H1 (cell line): Measurements from ENCODE around the gene GLG1. TPM values are rescaled to one million over a fixed set of nuclear protein-coding genes. Genes with fewer than 3 reads are reported as not detected.

ENCODE experiments used
- CTCF ChIA-PET: fragments of 300-600 bp; sonication (Branson Sonifier 250); formaldehyde crosslinking; loops from one replicate; lab custom pipeline; 2021; ENCODE audit not compliant: partially characterized antibody; lab: Charles Lee
- POLR2A ChIA-PET: fragments of 300-600 bp; sonication (Branson Sonifier 250); formaldehyde crosslinking; loops from one replicate; lab custom pipeline; 2021; ENCODE audit warnings: inconsistent platforms; ENCODE audit not compliant: partially characterized antibody; lab: Charles Lee
- DNase-seq, 2 experiments: peaks; one replicate each; pipeline versions ENCODE4 v3.0.0 to v3.0.0-alpha.2; 2010 to 2022; ENCODE audit warnings: low spot score in 2 of 2, low read depth in 1 of 2, mixed read lengths in 1 of 2
- FAIRE-seq: peaks from 2 replicates; lab custom pipeline; 2011; peaks lifted over from hg19 to GRCh38; lab: Jason Lieb, UNC
- H2AFZ ChIP-seq: 2 replicates; pipeline ENCODE4 v1.8.1; 2012; ENCODE audit warnings: low read length, inconsistent platforms
- H2AK5ac ChIP-seq: 2 replicates; pipeline ENCODE4 v1.6.1; 2013; ENCODE audit warnings: low read depth, low read length
- H2BK120ac ChIP-seq: replicated peaks from 2 replicates; pipeline ENCODE3; 2013; ENCODE audit warnings: low read depth, low read length, inconsistent platforms
- H2BK12ac ChIP-seq: 2 replicates; pipeline ENCODE4 v1.6.1; 2013; ENCODE audit warnings: low read depth, low read length
- H2BK15ac ChIP-seq: 2 replicates; pipeline ENCODE4 v1.6.1; 2013; ENCODE audit warnings: low read length
- H2BK20ac ChIP-seq: 2 replicates; pipeline ENCODE4 v1.6.1; 2013; ENCODE audit warnings: low read length
- H2BK5ac ChIP-seq: 2 replicates; pipeline ENCODE4 v1.6.1; 2013; ENCODE audit warnings: low read depth, low read length
- H3K14ac ChIP-seq: 2 replicates; pipeline ENCODE4 v1.6.1; 2013; ENCODE audit warnings: inconsistent platforms; ENCODE audit not compliant: insufficient read length
- H3K18ac ChIP-seq: 2 replicates; pipeline ENCODE4 v1.6.1; 2013; ENCODE audit warnings: low read length; ENCODE audit errors: extremely low read depth
- H3K23ac ChIP-seq: 2 replicates; pipeline ENCODE4 v1.6.1; 2013; ENCODE audit warnings: inconsistent platforms; ENCODE audit not compliant: insufficient read length
- H3K23me2 ChIP-seq: 2 replicates; pipeline ENCODE4 v1.6.1; 2013; ENCODE audit warnings: low read depth, low read length
- H3K27ac ChIP-seq: 2 replicates; pipeline ENCODE4 v1.6.1; 2011; ENCODE audit warnings: low read depth, low read length, inconsistent platforms
- H3K27me3 ChIP-seq, 4 experiments: replicated peaks in 1 of 4; 1 replicate in 1 of 4; 2 replicates in 3 of 4; pipeline versions ENCODE4 v1.6.1 to v1.8.1; 2011 to 2013; ENCODE audit warnings: low read length in 3 of 4, mild to moderate bottlenecking in 3 of 4, inconsistent platforms in 2 of 4, mixed read lengths in 2 of 4, moderate library complexity in 1 of 4; ENCODE audit not compliant: control insufficient read depth in 3 of 4, insufficient read depth in 3 of 4; ENCODE audit errors: extremely low read depth in 1 of 4
- H3K36me3 ChIP-seq, 4 experiments: 2 replicates each; pipeline versions ENCODE4 v1.6.1 to v1.8.1; 2011 to 2013; ENCODE audit warnings: mild to moderate bottlenecking in 4 of 4, low read length in 3 of 4, moderate library complexity in 2 of 4, control low read depth in 1 of 4, inconsistent platforms in 1 of 4; ENCODE audit not compliant: insufficient read depth in 4 of 4, control insufficient read depth in 2 of 4
- H3K4ac ChIP-seq: replicated peaks from 2 replicates; pipeline ENCODE3; 2013; ENCODE audit warnings: low read length, low read depth, mixed read lengths, inconsistent platforms; ENCODE audit not compliant: insufficient read length
- H3K4me1 ChIP-seq, 4 experiments: replicated peaks in 1 of 4; 1 replicate in 1 of 4; 2 replicates in 3 of 4; pipeline versions ENCODE4 v1.6.1 to v1.8.1; 2011 to 2013; ENCODE audit warnings: low read length in 3 of 4, inconsistent platforms in 2 of 4, mixed read lengths in 1 of 4; ENCODE audit not compliant: insufficient read depth in 4 of 4, control insufficient read depth in 3 of 4
- H3K4me2 ChIP-seq, 2 experiments: 2 replicates each; pipeline versions ENCODE4 v1.6.1 to v1.8.1; 2011 to 2013; ENCODE audit warnings: low read depth in 2 of 2, low read length in 2 of 2, control low read depth in 1 of 2, inconsistent platforms in 1 of 2, mild to moderate bottlenecking in 1 of 2; ENCODE audit not compliant: insufficient read depth in 1 of 2
- H3K4me3 ChIP-seq, 4 experiments: fragments of 200-600, 300-600 bp in 1 of 4; sonication (generic), shearing (Covaris generic), sonication (Bioruptor Twin) in 1 of 4; 2 replicates each; pipeline versions ENCODE4 v1.5.1 to v1.8.1; 2011 to 2016; ENCODE audit warnings: low read length in 4 of 4, low read depth in 3 of 4, control low read depth in 2 of 4, inconsistent platforms in 2 of 4, mild to moderate bottlenecking in 2 of 4, mixed read lengths in 1 of 4, moderate library complexity in 1 of 4; ENCODE audit not compliant: insufficient read depth in 2 of 4; ENCODE audit errors: extremely low read depth in 1 of 4
- H3K56ac ChIP-seq: replicated peaks from 2 replicates; pipeline ENCODE3; 2013; ENCODE audit warnings: low read depth, mild to moderate bottlenecking, mixed read lengths, low read length, inconsistent platforms; ENCODE audit not compliant: insufficient read length
- H3K79me1 ChIP-seq: 2 replicates; pipeline ENCODE4 v1.6.1; 2013; ENCODE audit warnings: low read depth, low read length, control low read depth
- H3K79me2 ChIP-seq, 2 experiments: 2 replicates each; pipeline versions ENCODE4 v1.6.1 to v1.8.1; 2012 to 2013; ENCODE audit warnings: low read length in 2 of 2, mild to moderate bottlenecking in 2 of 2, inconsistent platforms in 1 of 2; ENCODE audit not compliant: insufficient read depth in 2 of 2, control insufficient read depth in 1 of 2
- H3K9ac ChIP-seq, 4 experiments: replicated peaks in 1 of 4; 1 replicate in 1 of 4; 2 replicates in 3 of 4; pipeline versions ENCODE4 v1.6.1 to v1.8.1; 2011 to 2013; ENCODE audit warnings: low read depth in 3 of 4, low read length in 3 of 4, control low read depth in 2 of 4, mild to moderate bottlenecking in 2 of 4, moderate library complexity in 2 of 4, inconsistent platforms in 1 of 4; ENCODE audit errors: extremely low read depth in 1 of 4
- H3K9me3 ChIP-seq, 2 experiments: 2 replicates each; pipeline versions ENCODE4 v1.6.1 to v1.8.1; 2012 to 2013; ENCODE audit warnings: mild to moderate bottlenecking in 2 of 2, moderate library complexity in 2 of 2, control low read depth in 1 of 2, inconsistent platforms in 1 of 2, low read depth in 1 of 2, low read length in 1 of 2, mixed read lengths in 1 of 2; ENCODE audit not compliant: insufficient read depth in 2 of 2
- H4K20me1 ChIP-seq, 2 experiments: replicated peaks in 1 of 2; 2 replicates each; pipeline versions ENCODE3 to v1.8.1; 2011 to 2013; ENCODE audit warnings: inconsistent platforms in 2 of 2, low read length in 2 of 2, mild to moderate bottlenecking in 1 of 2; ENCODE audit not compliant: insufficient read depth in 2 of 2, control insufficient read depth in 1 of 2
- H4K5ac ChIP-seq: 2 replicates; pipeline ENCODE4 v1.6.1; 2013; ENCODE audit warnings: low read length, low read depth, mixed read lengths, inconsistent platforms; ENCODE audit not compliant: insufficient read length
- H4K8ac ChIP-seq: 2 replicates; pipeline ENCODE4 v1.8.0; 2013; ENCODE audit warnings: mild to moderate bottlenecking, moderate library complexity, low read length, inconsistent platforms; ENCODE audit not compliant: insufficient read depth; ENCODE audit errors: extremely low read depth
- H4K91ac ChIP-seq: replicated peaks from 2 replicates; pipeline ENCODE3; 2013; ENCODE audit warnings: low read length, mixed read lengths, inconsistent platforms; ENCODE audit not compliant: insufficient read length
- HDAC6 ChIP-seq: IDR thresholded peaks from one replicate; pipeline ENCODE4 v1.7.1; 2012; ENCODE audit warnings: low read depth, mild to moderate bottlenecking, inconsistent platforms, low read length, moderate library complexity
- RXRA ChIP-seq: IDR thresholded peaks from 2 replicates; pipeline ENCODE4 v1.6.1; 2011; ENCODE audit warnings: low read depth, mild to moderate bottlenecking, low read length, moderate library complexity; ENCODE audit not compliant: insufficient read depth
- SAP30 ChIP-seq: fragments of 300-600 bp; sonication (generic); IDR thresholded peaks from 2 replicates; pipeline ENCODE4 v1.7.1; 2012; ENCODE audit warnings: low read length, moderate library complexity, mild to moderate bottlenecking, inconsistent platforms; ENCODE audit not compliant: insufficient read depth, insufficient replicate concordance
- SIRT6 ChIP-seq: IDR thresholded peaks from one replicate; pipeline ENCODE4 v1.7.1; 2012; ENCODE audit warnings: low read length, inconsistent platforms
- SIX5 ChIP-seq: IDR thresholded peaks from 2 replicates; pipeline ENCODE4 v1.6.1; 2011; ENCODE audit warnings: mild to moderate bottlenecking, low read depth, low read length
- SRF ChIP-seq: IDR thresholded peaks from 2 replicates; pipeline ENCODE4 v1.6.1; 2011; ENCODE audit warnings: mild to moderate bottlenecking, low read depth, low read length, moderate library complexity
- TAF1 ChIP-seq: IDR thresholded peaks from 2 replicates; pipeline ENCODE4 v1.6.1; 2011; ENCODE audit warnings: mild to moderate bottlenecking, low read depth, low read length
- TEAD4 ChIP-seq: IDR thresholded peaks from 2 replicates; pipeline ENCODE4 v1.6.1; 2012; ENCODE audit warnings: low read depth, low read length, inconsistent platforms, mixed read lengths
- ZNF274 ChIP-seq: IDR thresholded peaks from 2 replicates; pipeline ENCODE4 v1.7.0; 2012; ENCODE audit warnings: low read length, borderline replicate concordance; ENCODE audit errors: extremely low read depth
- WGBS, 2 experiments: shearing (Covaris generic) in 1 of 2; methylation state at CpG; one replicate each; pipeline versions ENCODE4 v1.1.6 to v1.1.7; 2013 to 2015; ENCODE audit warnings: low lambda C conversion rate in 2 of 2, mixed read lengths in 2 of 2, inconsistent platforms in 1 of 2, low coverage in 1 of 2, missing lambda C conversion rate in 1 of 2; ENCODE audit not compliant: insufficient replicate concordance in 2 of 2, insufficient coverage in 1 of 2, insufficient read length in 1 of 2; ENCODE audit errors: extremely low coverage in 1 of 2, missing lambda C conversion rate in 1 of 2; 5-methylcytosine and 5-hydroxymethylcytosine counted together
- polyA plus RNA-seq, 7 experiments: library from polyadenylated mRNA; depleted of rRNA in 3 of 7; stranded (reverse) in 5 of 7; unstranded in 2 of 7; fragments of >200 nt in 5 of 7; fragments of 200-250 nt in 2 of 7; gene quantifications; 1 replicate in 5 of 7; 2 replicates in 1 of 7; 4 replicates in 1 of 7; pipeline versions ENCODE4 v1.2.1 to v1.2.3, GENCODE V29; 2011 to 2013; ENCODE audit warnings: missing spikeins in 2 of 7, mixed read lengths in 2 of 7
- total RNA-seq: library from RNA; stranded (reverse); fragmentation: NEBNext Ultra II Directional; extraction: Animal tissue kit (Norgen Biotek cat#: 25700); gene quantifications from 2 replicates; pipeline ENCODE4 v1.2.1, GENCODE V29; 2021

GLG1 gene
- total and polyA plus RNA-seq, 2 of the 8 experiments (the other 6 are each of a cell fraction or from before 2014, with no cell fraction given) = 53.4 to 139 TPM

GRCh38 chr16:74496054-74496453 is 110.9 kb downstream of the GLG1 start:
- WGBS, 2 experiments = 86% methylated on average over 3 of the region's 3 CpGs; no CpG with 5 or more reads in 1 of the 2 experiments
- Histone ChIP-seq H3K18ac (no peak overlapping the region), H3K27me3 (no peaks in the 10 kb centered on the region), H2BK5ac (no peak overlapping the region), H3K14ac (no peak overlapping the region), H4K20me1 (no peaks in the 10 kb centered on the region), H3K79me2 (no peaks in the 10 kb centered on the region), H3K23ac (no peak overlapping the region), H3K79me1 (no peaks in the 10 kb centered on the region), H3K4ac (no peak overlapping the region), H3K9ac (no peak overlapping the region), H3K27ac (no peak overlapping the region), H3K4me2 (no peak overlapping the region), H4K5ac (no peak overlapping the region), H3K4me3 (no peak overlapping the region), H3K23me2 (no peaks in the 10 kb centered on the region), H2AK5ac (no peak overlapping the region), H3K4me1 (no peaks in the 10 kb centered on the region), H3K36me3 (peaks cover 0 to 26% (median 9%) of the 10 kb centered on the region in 4 experiments; a peak in 6 of 8 replicates), H4K91ac (no peak overlapping the region), H2BK120ac (no peak overlapping the region), H3K9me3 (no peaks in the 10 kb centered on the region), H4K8ac (no peak overlapping the region), H2AFZ (no peak overlapping the region), H3K56ac (no peak overlapping the region), H2BK20ac (no peak overlapping the region), H2BK12ac (no peak overlapping the region), H2BK15ac (no peak overlapping the region)
- no peak for FAIRE-seq
- no peak for DNase-seq
- POLR2A ChIA-PET = no interaction called here
- TF ChIP-seq HDAC6 (no peak), SRF (no peak), SIX5 (no peak), RXRA (no peak), SIRT6 (no peak), SAP30 (no peak), TAF1 (no peak), TEAD4 (no peak), ZNF274 (no peak)
- TF ChIP-seq, all 59 proteins: peak for 0
- CTCF ChIA-PET = interaction anchor here (1.3 kb wide), 2 partner anchors 31 to 156 kb away, joined by 3 read pairs; no protein-coding TSS in a partner anchor
